Neural progenitor cell (in vitro differentiated cells): ENCODE results near the gene TOP2B. TPM values are rescaled to one million over a fixed set of nuclear protein-coding genes. Genes with fewer than 3 reads are reported as not detected.

Experiments
- DNase-seq: peaks from one replicate; pipeline ENCODE4 v3.0.0-alpha.2; 2016; ENCODE audit warnings: low spot score
- H2AFZ ChIP-seq: fragments of 200-600 bp; sonication (generic); replicated peaks from 2 replicates; pipeline ENCODE4 v1.6.1; 2016; ENCODE audit warnings: antibody characterized with exemption
- H3F3A ChIP-seq: fragments of 200-600 bp; sonication (generic); 2 replicates; pipeline ENCODE4 v1.6.1; 2016; ENCODE audit warnings: antibody characterized with exemption, low read depth
- H3K27ac ChIP-seq: fragments of 200-600 bp; sonication (generic); 2 replicates; pipeline ENCODE4 v1.5.1; 2016; ENCODE audit warnings: mild to moderate bottlenecking
- H3K27me3 ChIP-seq: fragments of 200-600 bp; sonication (generic); 2 replicates; pipeline ENCODE4 v1.6.1; 2016; ENCODE audit warnings: mild to moderate bottlenecking, moderate library complexity
- H3K36me3 ChIP-seq: fragments of 200-600 bp; sonication (generic); 2 replicates; pipeline ENCODE4 v1.5.1; 2016
- H3K4me1 ChIP-seq: fragments of 200-600 bp; sonication (generic); 2 replicates; pipeline ENCODE4 v1.6.1; 2016; ENCODE audit warnings: mixed run types
- H3K4me2 ChIP-seq: fragments of 200-600 bp; sonication (generic); 2 replicates; pipeline ENCODE4 v1.6.1; 2016
- H3K4me3 ChIP-seq: fragments of 200-600 bp; sonication (generic); 2 replicates; pipeline ENCODE4 v1.5.1; 2016
- H3K79me2 ChIP-seq: fragments of 200-600 bp; sonication (generic); 2 replicates; pipeline ENCODE4 v1.6.1; 2016; ENCODE audit warnings: low read depth
- H3K9ac ChIP-seq: fragments of 200-600 bp; sonication (generic); 2 replicates; pipeline ENCODE4 v1.6.1; 2016
- H3K9me3 ChIP-seq: fragments of 200-600 bp; sonication (generic); 2 replicates; pipeline ENCODE4 v1.5.1; 2016; ENCODE audit warnings: low read depth
- H4K20me1 ChIP-seq: fragments of 200-600 bp; sonication (generic); 2 replicates; pipeline ENCODE4 v1.6.1; 2016; ENCODE audit warnings: low read depth
- H3K27ac Mint-ChIP-seq: 3 replicates; pipeline ENCODE4 v1.8.0; 2021; ENCODE audit warnings: mixed read lengths
- H3K27me3 Mint-ChIP-seq: 2 replicates; pipeline ENCODE4 v1.8.0; 2022; ENCODE audit warnings: low read depth, mild to moderate bottlenecking, inconsistent platforms, moderate library complexity, mixed read lengths; ENCODE audit not compliant: insufficient read depth
- H3K36me3 Mint-ChIP-seq: 3 replicates; pipeline ENCODE4 v1.8.0; 2021; ENCODE audit warnings: mixed read lengths
- H3K4me1 Mint-ChIP-seq: 3 replicates; pipeline ENCODE4 v1.8.0; 2021; ENCODE audit warnings: mixed read lengths
- H3K4me3 Mint-ChIP-seq: 3 replicates; pipeline ENCODE4 v1.8.0; 2021; ENCODE audit warnings: mild to moderate bottlenecking, moderate library complexity, mixed read lengths
- H3K9me3 Mint-ChIP-seq: 3 replicates; pipeline ENCODE4 v1.8.0; 2020; ENCODE audit warnings: mixed read lengths
- CTCF ChIP-seq: fragments of 200-600 bp; sonication (generic); IDR thresholded peaks from 2 replicates; pipeline ENCODE4 v1.5.1; 2017; ENCODE audit warnings: antibody characterized with exemption, mild to moderate bottlenecking
- EZH2 ChIP-seq: fragments of 200-600 bp; sonication (generic); IDR thresholded peaks from 2 replicates; pipeline ENCODE4 v1.6.1; 2017; ENCODE audit warnings: antibody characterized with exemption, mild to moderate bottlenecking, moderate library complexity
- EZH2phosphoT487 ChIP-seq: fragments of 200-600 bp; sonication (generic); IDR thresholded peaks from 2 replicates; pipeline ENCODE4 v1.6.1; 2017; ENCODE audit warnings: antibody characterized with exemption
- total RNA-seq: library from RNA; depleted of rRNA; stranded (reverse); fragments of >200 nt; gene quantifications from 2 replicates; pipeline ENCODE4 v1.2.3, GENCODE V29; 2015; ENCODE audit warnings: low replicate concordance

The TOP2B gene
- total RNA-seq, 1 donor from 2014 or later = 327 TPM

GRCh38 chr3:25585361-25586166 is 79.1 kb downstream of the TOP2B start:
- H3K9me3 Mint-ChIP-seq = no peaks in the 10 kb centered on the region
- Histone ChIP-seq H3K27me3 (no peaks in the 10 kb centered on the region), H3F3A (no peaks in the 10 kb centered on the region), H3K4me3 (no peak overlapping the region), H3K4me2 (no peak overlapping the region), H3K9ac (no peak overlapping the region), H3K27ac (no peak overlapping the region), H3K9me3 (no peaks in the 10 kb centered on the region), H3K79me2 (no peaks in the 10 kb centered on the region), H3K36me3 (no peaks in the 10 kb centered on the region), H3K4me1 (no peaks in the 10 kb centered on the region), H2AFZ (no peak overlapping the region), H4K20me1 (no peaks in the 10 kb centered on the region)
- DNase-seq = no peak
- peaks cover 34% of the 10 kb centered on the region for H3K4me1 Mint-ChIP-seq
- H3K27ac Mint-ChIP-seq = peak overlapping the region; percentile 38
- TF ChIP-seq EZH2phosphoT487 = no peak
- TF ChIP-seq CTCF = no peak
- TF ChIP-seq EZH2 = no peak
- peaks cover 10% of the 10 kb centered on the region for H3K27me3 Mint-ChIP-seq
- no peak overlapping the region for H3K4me3 Mint-ChIP-seq
- no peaks in the 10 kb centered on the region for H3K36me3 Mint-ChIP-seq

DNA sequence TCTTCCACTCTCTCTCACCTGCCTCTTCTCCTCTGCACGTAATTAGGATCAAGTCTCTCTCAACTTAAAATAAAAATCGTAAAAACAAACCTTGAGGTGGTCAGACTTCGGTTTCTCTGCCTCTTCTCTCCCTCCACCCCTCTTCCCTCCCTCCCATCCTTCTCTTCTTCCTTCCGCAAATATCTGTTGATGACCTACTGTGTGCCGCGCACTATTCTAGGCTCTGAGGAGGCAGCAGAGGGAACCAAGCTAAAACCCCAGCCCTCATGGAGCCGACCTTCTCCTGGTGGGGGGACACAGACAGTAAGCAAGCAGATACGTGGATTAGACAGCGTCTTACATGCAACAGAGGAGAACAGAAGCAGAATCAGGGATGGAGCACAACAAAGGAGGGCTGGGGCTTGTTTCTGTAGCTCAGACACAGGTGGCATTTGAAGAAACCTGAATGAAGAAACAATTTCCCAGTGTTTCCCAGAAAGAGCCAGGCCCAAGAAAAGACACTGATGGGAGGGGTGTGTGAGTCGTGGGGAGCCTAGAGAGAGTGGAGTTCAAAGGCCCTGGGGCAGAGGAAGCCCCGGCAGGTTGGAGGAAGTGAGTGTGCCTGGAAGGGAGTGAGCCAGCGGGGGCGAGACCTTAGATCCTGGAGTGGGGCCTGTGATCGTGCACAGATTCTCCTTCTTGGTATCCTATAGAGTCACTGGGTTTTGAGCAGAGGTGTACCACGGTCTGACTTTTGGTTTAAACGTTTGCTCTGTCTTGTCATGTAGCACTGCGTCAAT is 80.5 kb downstream of the TOP2B start:
- no peaks in the 10 kb centered on the region for H3K36me3 Mint-ChIP-seq
- Histone ChIP-seq H4K20me1 (no peaks in the 10 kb centered on the region), H3K79me2 (no peaks in the 10 kb centered on the region), H3K9me3 (no peaks in the 10 kb centered on the region), H3K4me1 (no peaks in the 10 kb centered on the region), H3K4me2 (no peak overlapping the region), H2AFZ (no peak overlapping the region), H3K4me3 (no peak overlapping the region), H3F3A (no peaks in the 10 kb centered on the region), H3K27ac (no peak overlapping the region), H3K36me3 (no peaks in the 10 kb centered on the region), H3K9ac (no peak overlapping the region), H3K27me3 (no peaks in the 10 kb centered on the region)
- DNase-seq = no peak
- peaks cover 36% of the 10 kb centered on the region for H3K4me1 Mint-ChIP-seq
- H3K4me3 Mint-ChIP-seq = no peak overlapping the region
- H3K27ac Mint-ChIP-seq = no peak overlapping the region
- TF ChIP-seq EZH2 = no peak
- no peak for TF ChIP-seq EZH2phosphoT487
- TF ChIP-seq CTCF = no peak
- peaks cover 12% of the 10 kb centered on the region for H3K27me3 Mint-ChIP-seq
- no peaks in the 10 kb centered on the region for H3K9me3 Mint-ChIP-seq

DNA sequence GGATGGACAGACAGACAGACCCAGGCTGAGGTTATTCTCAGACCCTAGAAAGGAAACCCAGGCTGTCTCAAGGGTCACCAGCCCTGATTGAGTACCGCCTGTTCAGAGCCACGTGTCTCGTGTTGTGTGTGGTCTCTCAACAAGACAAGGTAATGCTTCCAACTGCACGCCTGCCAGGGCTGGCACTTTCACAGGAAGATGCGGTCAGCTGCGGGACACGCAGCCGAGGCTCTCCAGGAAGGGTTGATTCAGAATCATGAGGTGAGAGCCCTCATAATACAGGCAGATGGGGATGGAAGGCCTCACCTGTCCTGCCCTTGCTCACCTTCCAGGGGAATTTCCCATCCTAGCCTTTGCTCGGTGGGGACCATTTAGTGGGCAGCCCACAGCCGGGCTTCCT is 81.4 kb downstream of the TOP2B start:
- Histone ChIP-seq H3K4me1 (no peaks in the 10 kb centered on the region), H3K27ac (no peak overlapping the region), H3K9me3 (no peaks in the 10 kb centered on the region), H3K4me2 (no peak overlapping the region), H3F3A (no peaks in the 10 kb centered on the region), H3K9ac (no peak overlapping the region), H3K79me2 (no peaks in the 10 kb centered on the region), H3K27me3 (no peaks in the 10 kb centered on the region), H3K36me3 (no peaks in the 10 kb centered on the region), H2AFZ (no peak overlapping the region), H4K20me1 (no peaks in the 10 kb centered on the region), H3K4me3 (no peak overlapping the region)
- Mint-ChIP-seq H3K36me3 (no peaks in the 10 kb centered on the region), H3K4me3 (no peak overlapping the region), H3K4me1 (peaks cover 36% of the 10 kb centered on the region), H3K9me3 (no peaks in the 10 kb centered on the region), H3K27ac (no peak overlapping the region), H3K27me3 (peaks cover 12% of the 10 kb centered on the region)
- TF ChIP-seq CTCF (no peak), EZH2 (no peak), EZH2phosphoT487 (no peak)
- DNase-seq = no peak
